Astrocyte (in vitro differentiated cells and primary cell): Measurements from ENCODE around the gene AIM2. TPM values are rescaled to one million over a fixed set of nuclear protein-coding genes. Genes with fewer than 3 reads are reported as not detected.

Experiments used
- DNase-seq: peaks from one replicate; pipeline ENCODE4 v3.0.0-alpha.2; 2010; ENCODE audit warnings: low read depth
- FAIRE-seq: peaks from 2 replicates; lab custom pipeline; 2011; peaks lifted over from hg19 to GRCh38; lab: Jason Lieb, UNC
- H2AFZ ChIP-seq: 2 replicates; pipeline ENCODE4 v1.6.0; 2012; ENCODE audit warnings: low read depth, low read length, inconsistent platforms
- H3K27ac ChIP-seq: 2 replicates; pipeline ENCODE4 v1.5.1; 2011; ENCODE audit warnings: low read depth, low read length, inconsistent platforms
- H3K27me3 ChIP-seq: 2 replicates; pipeline ENCODE4 v1.6.0; 2011; ENCODE audit warnings: low read length, inconsistent platforms; ENCODE audit not compliant: insufficient read depth
- H3K36me3 ChIP-seq: 2 replicates; pipeline ENCODE4 v1.5.1; 2011; ENCODE audit warnings: low read length, inconsistent platforms; ENCODE audit not compliant: insufficient read depth
- H3K4me1 ChIP-seq: 2 replicates; pipeline ENCODE4 v1.5.1; 2011; ENCODE audit warnings: low read length, inconsistent platforms; ENCODE audit not compliant: insufficient read depth
- H3K4me2 ChIP-seq: 2 replicates; pipeline ENCODE4 v1.6.0; 2012; ENCODE audit warnings: low read length, inconsistent platforms
- H3K4me3 ChIP-seq: 2 replicates; pipeline ENCODE4 v1.5.1; 2011; ENCODE audit warnings: low read depth, mild to moderate bottlenecking, low read length, inconsistent platforms; ENCODE audit not compliant: insufficient read depth
- H3K79me2 ChIP-seq: 2 replicates; pipeline ENCODE4 v1.6.0; 2012; ENCODE audit warnings: mild to moderate bottlenecking, low read length, inconsistent platforms; ENCODE audit not compliant: insufficient read depth
- H3K9ac ChIP-seq: 2 replicates; pipeline ENCODE4 v1.6.0; 2012; ENCODE audit warnings: mild to moderate bottlenecking, low read length, inconsistent platforms
- H3K9me3 ChIP-seq: 2 replicates; pipeline ENCODE4 v1.5.1; 2012; ENCODE audit warnings: low read depth, mild to moderate bottlenecking, low read length, inconsistent platforms; ENCODE audit not compliant: insufficient read depth
- H4K20me1 ChIP-seq: 2 replicates; pipeline ENCODE4 v1.6.0; 2012; ENCODE audit warnings: low read length, inconsistent platforms; ENCODE audit not compliant: insufficient read depth
- H3K27ac Mint-ChIP-seq: one replicate; pipeline ENCODE4 v1.8.0; 2021; ENCODE audit warnings: mild to moderate bottlenecking, mixed read lengths; ENCODE audit not compliant: unreplicated experiment
- H3K27me3 Mint-ChIP-seq: one replicate; pipeline ENCODE4 v1.8.0; 2021; ENCODE audit warnings: low read depth, mixed read lengths; ENCODE audit not compliant: unreplicated experiment
- H3K36me3 Mint-ChIP-seq: one replicate; pipeline ENCODE4 v1.8.0; 2021; ENCODE audit warnings: low read depth, mixed read lengths; ENCODE audit not compliant: unreplicated experiment
- H3K4me1 Mint-ChIP-seq: one replicate; pipeline ENCODE4 v1.8.0; 2021; ENCODE audit warnings: low read depth, mixed read lengths; ENCODE audit not compliant: unreplicated experiment
- H3K4me3 Mint-ChIP-seq: one replicate; pipeline ENCODE4 v1.8.0; 2021; ENCODE audit warnings: mild to moderate bottlenecking, moderate library complexity, mixed read lengths; ENCODE audit not compliant: unreplicated experiment
- H3K9me3 Mint-ChIP-seq: one replicate; pipeline ENCODE4 v1.8.0; 2021; ENCODE audit warnings: mild to moderate bottlenecking, mixed read lengths; ENCODE audit not compliant: unreplicated experiment
- EZH2 ChIP-seq: IDR thresholded peaks from 2 replicates; pipeline ENCODE4 v1.6.1; 2012; ENCODE audit warnings: mild to moderate bottlenecking, low read length, inconsistent platforms; ENCODE audit not compliant: insufficient read depth
- total RNA-seq: library from RNA; stranded (reverse); gene quantifications from 2 replicates; pipeline ENCODE4 v1.2.1, GENCODE V29; 2021
- TF ChIP-seq, protein P1 (sequence below): IDR thresholded peaks from 2 replicates; pipeline ENCODE4 v1.5.1; 2011; ENCODE audit warnings: low read depth, mild to moderate bottlenecking, inconsistent platforms, low read length, moderate library complexity; ENCODE audit not compliant: insufficient read depth

Gene AIM2
- total RNA-seq, 1 donor from 2014 or later: 1.3 TPM

DNA sequence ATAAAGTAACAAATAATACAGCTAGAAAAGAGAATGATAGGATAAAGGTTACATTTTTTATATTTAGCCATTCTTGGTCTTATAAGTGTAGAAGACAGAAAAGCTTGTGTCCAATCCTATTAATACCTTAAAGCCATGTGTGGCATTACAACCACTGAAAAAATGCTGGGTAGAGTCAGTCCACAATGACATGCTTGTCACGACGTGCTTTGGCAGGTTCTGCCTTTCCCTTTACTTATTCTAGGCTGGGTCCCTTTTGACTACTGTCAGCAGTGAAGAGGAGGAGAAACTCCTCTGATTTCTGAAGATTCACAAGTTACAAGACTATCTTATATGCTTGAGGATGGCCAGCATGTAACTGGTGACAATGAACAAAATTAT lies 14.6 kb upstream of the AIM2 start:
- Histone ChIP-seq H3K4me1 (peaks cover 29% of the 10 kb centered on the region), H2AFZ (no peak overlapping the region), H3K79me2 (no peaks in the 10 kb centered on the region), H3K9ac (no peak overlapping the region), H4K20me1 (no peaks in the 10 kb centered on the region), H3K9me3 (no peaks in the 10 kb centered on the region), H3K27me3 (no peaks in the 10 kb centered on the region), H3K36me3 (no peaks in the 10 kb centered on the region), H3K4me3 (no peak overlapping the region), H3K27ac (peak overlapping the region; percentile 46), H3K4me2 (peak overlapping the region; percentile 69)
- FAIRE-seq: no peak
- no peaks in the 10 kb centered on the region for H3K27me3 Mint-ChIP-seq
- peak; percentile 0 for DNase-seq
- H3K27ac Mint-ChIP-seq: peak overlapping the region; percentile 59
- TF ChIP-seq, protein P1, sequence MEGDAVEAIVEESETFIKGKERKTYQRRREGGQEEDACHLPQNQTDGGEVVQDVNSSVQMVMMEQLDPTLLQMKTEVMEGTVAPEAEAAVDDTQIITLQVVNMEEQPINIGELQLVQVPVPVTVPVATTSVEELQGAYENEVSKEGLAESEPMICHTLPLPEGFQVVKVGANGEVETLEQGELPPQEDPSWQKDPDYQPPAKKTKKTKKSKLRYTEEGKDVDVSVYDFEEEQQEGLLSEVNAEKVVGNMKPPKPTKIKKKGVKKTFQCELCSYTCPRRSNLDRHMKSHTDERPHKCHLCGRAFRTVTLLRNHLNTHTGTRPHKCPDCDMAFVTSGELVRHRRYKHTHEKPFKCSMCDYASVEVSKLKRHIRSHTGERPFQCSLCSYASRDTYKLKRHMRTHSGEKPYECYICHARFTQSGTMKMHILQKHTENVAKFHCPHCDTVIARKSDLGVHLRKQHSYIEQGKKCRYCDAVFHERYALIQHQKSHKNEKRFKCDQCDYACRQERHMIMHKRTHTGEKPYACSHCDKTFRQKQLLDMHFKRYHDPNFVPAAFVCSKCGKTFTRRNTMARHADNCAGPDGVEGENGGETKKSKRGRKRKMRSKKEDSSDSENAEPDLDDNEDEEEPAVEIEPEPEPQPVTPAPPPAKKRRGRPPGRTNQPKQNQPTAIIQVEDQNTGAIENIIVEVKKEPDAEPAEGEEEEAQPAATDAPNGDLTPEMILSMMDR: no peak
- TF ChIP-seq EZH2: no peak
- no peaks in the 10 kb centered on the region for H3K36me3 Mint-ChIP-seq
- no peak overlapping the region for H3K4me3 Mint-ChIP-seq
- peaks cover 31% of the 10 kb centered on the region for H3K4me1 Mint-ChIP-seq
- H3K9me3 Mint-ChIP-seq: peaks cover 2% of the 10 kb centered on the region

DNA sequence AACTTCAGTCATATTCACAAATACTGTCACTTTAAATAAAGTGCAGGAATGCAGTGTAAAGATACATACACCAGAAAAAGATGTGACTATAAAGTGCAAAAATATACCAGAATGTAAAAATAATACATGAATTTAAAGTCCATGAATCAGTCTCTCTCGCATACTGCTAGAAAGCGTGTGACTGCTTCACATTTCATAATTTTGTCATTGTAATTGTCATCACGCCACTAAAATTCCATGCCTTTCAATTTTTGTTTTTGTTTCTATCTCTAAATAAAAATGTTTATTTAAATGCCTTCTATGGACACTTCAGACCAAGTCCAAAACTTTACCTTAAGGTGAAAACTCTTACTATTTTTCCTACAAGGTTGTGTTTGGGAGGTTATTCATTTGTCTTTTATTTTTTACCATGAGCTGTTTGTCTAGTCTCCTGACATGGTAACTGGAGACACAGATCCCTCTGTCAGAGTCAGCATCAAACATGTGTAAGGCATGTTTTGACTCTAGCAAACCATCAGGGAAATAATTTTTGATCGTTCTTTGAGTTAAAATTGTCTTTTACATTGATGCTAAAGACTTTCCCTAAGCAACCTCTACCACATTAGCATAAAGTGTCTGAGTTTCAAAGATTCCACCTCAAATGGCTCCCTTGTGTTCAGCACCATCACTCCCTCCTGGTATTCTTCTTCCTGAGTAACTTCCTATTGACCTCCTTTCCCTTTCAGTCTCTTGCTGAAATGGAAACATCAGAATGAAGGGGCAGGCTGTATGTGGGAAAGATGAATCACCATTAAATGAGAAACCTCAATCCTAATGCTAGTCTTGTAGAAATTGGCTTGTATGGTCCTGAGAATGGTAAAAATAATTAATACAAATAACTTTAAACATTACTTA lies 14.0 kb upstream of the AIM2 start:
- Mint-ChIP-seq H3K9me3 (peaks cover 2% of the 10 kb centered on the region), H3K27me3 (no peaks in the 10 kb centered on the region), H3K4me3 (no peak overlapping the region), H3K36me3 (no peaks in the 10 kb centered on the region), H3K27ac (peak overlapping the region; percentile 79), H3K4me1 (peaks cover 31% of the 10 kb centered on the region)
- FAIRE-seq (no peak), DNase-seq (peak; percentile 48)
- no peak overlapping the region for H3K4me3 ChIP-seq
- H3K9me3 ChIP-seq: no peaks in the 10 kb centered on the region
- H3K79me2 ChIP-seq: no peaks in the 10 kb centered on the region
- no peak overlapping the region for H3K9ac ChIP-seq
- no peak overlapping the region for H2AFZ ChIP-seq
- peaks cover 29% of the 10 kb centered on the region for H3K4me1 ChIP-seq
- H3K27ac ChIP-seq: no peak overlapping the region
- TF ChIP-seq, protein P1: no peak
- no peak for TF ChIP-seq EZH2
- H3K27me3 ChIP-seq: no peaks in the 10 kb centered on the region
- no peak overlapping the region for H3K4me2 ChIP-seq
- no peaks in the 10 kb centered on the region for H4K20me1 ChIP-seq
- no peaks in the 10 kb centered on the region for H3K36me3 ChIP-seq

DNA sequence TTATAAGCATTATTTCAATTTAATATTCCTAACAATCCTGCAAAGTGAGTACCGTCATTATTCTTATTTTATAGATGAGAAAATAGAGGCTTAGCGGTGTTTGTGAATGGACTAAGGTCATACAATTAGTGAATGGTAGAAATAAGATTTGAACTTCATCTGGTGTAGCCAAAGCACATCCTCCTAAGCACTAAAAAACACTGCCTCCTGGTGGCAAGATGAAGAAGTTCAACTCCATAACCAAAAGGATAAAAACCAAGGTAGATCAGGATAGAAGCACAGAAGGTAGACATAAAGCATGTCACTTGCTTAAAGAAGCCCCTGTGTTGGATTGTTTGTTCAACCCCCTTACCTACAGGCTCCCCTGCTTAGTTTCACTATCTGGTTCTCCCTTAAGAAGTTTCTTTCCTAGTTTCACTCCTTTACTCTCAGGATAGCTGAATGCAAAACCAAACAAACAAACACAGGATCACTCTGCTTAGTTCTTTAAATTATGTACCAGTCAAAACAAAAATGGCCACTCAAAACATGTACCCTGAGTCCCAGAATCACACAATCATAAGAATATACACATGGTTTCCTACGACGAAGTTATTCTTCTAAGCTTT lies 12.7 kb upstream of the AIM2 start:
- H3K27me3 ChIP-seq: no peaks in the 10 kb centered on the region
- H3K36me3 ChIP-seq: no peaks in the 10 kb centered on the region
- Mint-ChIP-seq H3K9me3 (peaks cover 2% of the 10 kb centered on the region), H3K27me3 (no peaks in the 10 kb centered on the region), H3K27ac (no peak overlapping the region), H3K4me1 (peaks cover 31% of the 10 kb centered on the region), H3K36me3 (no peaks in the 10 kb centered on the region), H3K4me3 (no peak overlapping the region)
- DNase-seq: no peak
- no peaks in the 10 kb centered on the region for H3K79me2 ChIP-seq
- no peaks in the 10 kb centered on the region for H3K9me3 ChIP-seq
- H2AFZ ChIP-seq: no peak overlapping the region
- FAIRE-seq: no peak
- no peak overlapping the region for H3K4me2 ChIP-seq
- H3K4me3 ChIP-seq: no peak overlapping the region
- no peaks in the 10 kb centered on the region for H4K20me1 ChIP-seq
- peaks cover 29% of the 10 kb centered on the region for H3K4me1 ChIP-seq
- no peak overlapping the region for H3K27ac ChIP-seq
- no peak overlapping the region for H3K9ac ChIP-seq
- no peak for TF ChIP-seq EZH2
- TF ChIP-seq, protein P1: peak; percentile 32
